Fibroblast of skin of scalp (primary cell): ENCODE measurements around the gene EDRF1.
A peak's percentile ranks its signal among the peaks of the same experiment; 100 is the strongest.
"Not testable (repeated sequence)": the region's sequence is repeated elsewhere in the genome, so short reads cannot be mapped to it uniquely, and the experiment has no call there.

ENCODE experiments used
- DNase-seq: peaks from one replicate; pipeline ENCODE4 v3.0.0-alpha.2; 2013

The EDRF1 gene

GRCh38 chr10:125707541-125708468 is 11.7 kb upstream of the EDRF1 start:
- DNase-seq, result no peak

GRCh38 chr10:125708971-125709503 is 10.5 kb upstream of the EDRF1 start:
- no peak for DNase-seq

DNA sequence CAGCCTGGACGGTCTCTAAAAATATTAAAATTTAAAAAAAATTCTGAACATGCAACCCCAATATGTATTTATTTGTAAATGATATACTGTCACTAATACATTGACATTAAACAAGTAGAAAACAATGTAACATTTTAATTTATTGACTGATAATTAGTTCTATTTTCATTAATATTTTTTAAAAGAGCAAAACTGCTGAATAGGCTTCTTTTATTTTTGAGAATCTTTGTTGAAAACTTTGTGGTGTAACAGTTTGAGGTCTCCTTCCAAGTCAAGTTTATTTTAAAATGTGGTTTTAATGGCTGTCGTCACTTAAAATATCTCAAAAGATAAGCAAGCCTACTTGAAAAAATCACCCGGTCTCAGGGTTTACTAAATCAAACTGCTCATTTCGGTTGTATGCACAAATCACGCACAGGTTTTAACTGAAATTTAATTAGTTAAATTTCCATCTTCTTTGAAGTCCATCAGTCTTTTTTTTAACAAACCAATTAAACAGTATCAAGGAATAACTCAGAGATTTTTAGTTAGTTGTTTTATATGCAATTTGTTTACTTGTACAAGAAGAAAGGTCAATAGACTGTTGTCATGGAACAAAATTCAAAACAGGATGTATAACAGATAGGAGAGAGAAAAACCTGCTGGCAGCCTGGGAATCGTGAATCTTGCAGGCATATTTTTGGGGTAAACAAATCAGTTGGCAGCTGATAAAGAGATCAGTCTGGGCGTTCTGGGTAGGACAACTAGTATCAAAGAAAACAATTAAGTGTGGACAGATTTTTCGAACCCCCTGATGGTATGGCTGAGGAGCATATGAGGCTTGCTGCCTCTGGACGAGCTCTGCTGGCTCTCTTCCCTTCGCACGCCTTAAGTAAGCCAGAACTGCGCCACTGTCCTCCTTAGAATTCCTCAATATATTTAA is 9.7 kb upstream of the EDRF1 start:
- no peak for DNase-seq

GRCh38 chr10:125711110-125711750 is 8.3 kb upstream of the EDRF1 start:
- DNase-seq, result no peak

DNA sequence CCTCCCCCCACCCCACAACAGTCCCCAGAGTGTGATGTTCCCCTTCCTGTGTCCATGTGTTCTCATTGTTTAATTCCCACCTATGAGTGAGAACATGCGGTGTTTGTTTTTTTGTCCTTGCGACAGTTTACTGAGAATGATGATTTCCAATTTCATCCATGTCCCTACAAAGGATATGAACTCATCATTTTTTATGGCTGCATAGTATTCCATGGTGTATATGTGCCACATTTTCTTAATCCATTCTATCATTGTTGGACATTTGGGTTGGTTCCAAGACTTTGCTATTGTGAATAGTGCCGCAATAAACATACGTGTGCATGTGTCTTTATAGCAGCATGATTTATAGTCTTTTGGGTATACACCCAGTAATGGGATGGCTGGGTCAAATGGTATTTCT is 4.8 kb upstream of the EDRF1 start:
- not testable (repeated sequence) for DNase-seq

DNA sequence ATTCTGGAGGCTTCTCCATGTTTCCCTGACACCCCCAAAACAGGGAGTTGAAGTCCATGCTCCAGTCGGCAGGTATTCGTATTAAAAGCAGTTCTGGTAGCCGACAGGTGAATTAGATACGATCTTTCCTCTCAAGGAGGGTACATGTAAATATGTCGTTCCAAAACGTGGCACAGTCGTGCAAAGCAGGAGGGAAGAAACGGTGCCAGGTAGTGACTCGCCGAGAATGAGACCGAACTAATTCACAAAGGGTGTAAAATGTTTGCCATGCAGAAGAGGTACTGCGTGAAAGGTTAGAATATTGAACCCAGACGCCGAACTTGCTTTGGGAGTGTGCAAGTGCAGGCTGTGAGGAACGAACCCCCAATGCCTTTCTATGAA is 483 bp downstream of the EDRF1 start:
- no peak for DNase-seq

DNA sequence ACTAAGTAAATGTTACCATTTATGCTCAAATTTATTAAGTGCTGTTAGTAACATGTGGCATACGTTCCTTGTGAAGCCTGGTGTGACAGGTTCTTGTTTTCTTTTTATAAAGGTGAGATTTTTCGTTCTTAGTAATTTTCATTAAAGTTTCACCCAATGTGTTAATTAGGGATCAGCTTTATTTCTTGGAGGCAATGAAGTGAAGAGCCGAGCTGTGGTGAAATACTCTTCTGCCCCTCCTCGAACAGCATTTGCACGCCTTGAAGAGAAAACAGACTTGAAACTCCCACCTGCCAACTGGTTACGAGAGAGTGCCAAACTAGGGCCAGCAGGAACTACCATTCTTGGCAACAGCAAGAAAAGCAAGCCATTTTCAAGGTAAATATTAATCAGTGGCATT is 1.5 kb downstream of the EDRF1 start:
- DNase-seq, result no peak

- DNase-seq, result no peak
Measured at GRCh38 chr10:125722811-125723210, 3.3 kb downstream of the EDRF1 start.

GRCh38 chr10:125726914-125727313 is 7.4 kb downstream of the EDRF1 start:
- no peak for DNase-seq

DNA sequence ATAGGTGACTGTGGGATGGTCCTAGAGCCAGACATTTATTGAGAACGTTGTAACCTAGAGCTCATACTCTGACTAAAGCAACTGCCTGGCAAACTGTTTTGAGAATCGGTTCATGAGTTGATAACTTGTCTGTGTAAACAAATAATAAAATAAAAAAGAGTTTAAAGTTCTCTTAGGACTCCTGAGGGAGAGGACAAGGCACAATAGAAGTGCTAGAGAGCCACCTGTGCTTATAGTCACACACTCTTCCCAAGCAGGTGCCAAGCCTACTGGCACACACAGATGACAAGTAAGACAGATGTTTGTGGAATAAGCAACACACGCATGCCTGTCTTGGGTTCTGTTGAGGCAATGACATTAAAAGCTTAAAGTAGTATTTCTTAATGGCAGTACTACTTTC is 7.9 kb downstream of the EDRF1 start:
- no peak for DNase-seq

DNA sequence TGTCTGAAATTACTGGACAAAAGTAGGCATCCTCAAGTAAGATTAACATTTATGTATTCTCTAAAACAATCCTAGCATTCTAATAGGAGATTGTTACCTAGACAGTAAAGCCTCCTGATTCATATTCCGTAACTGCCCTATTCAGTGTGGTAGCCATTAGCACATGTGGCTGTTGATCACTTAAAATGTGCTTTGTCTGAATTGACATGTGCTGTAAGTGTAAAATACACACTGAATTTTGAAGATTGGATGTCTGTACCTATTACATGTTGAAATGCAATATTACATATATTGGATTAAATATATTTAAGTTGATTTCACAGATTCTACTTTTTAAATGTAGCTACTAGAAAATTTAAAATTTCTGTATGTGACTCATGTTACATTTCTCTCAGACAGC is 14.6 kb downstream of the EDRF1 start:
- no peak for DNase-seq

- no peak for DNase-seq
Measured at GRCh38 chr10:125734823-125735222, 15.3 kb downstream of the EDRF1 start.

GRCh38 chr10:125738206-125738605 is 18.7 kb downstream of the EDRF1 start:
- no peak for DNase-seq

DNA sequence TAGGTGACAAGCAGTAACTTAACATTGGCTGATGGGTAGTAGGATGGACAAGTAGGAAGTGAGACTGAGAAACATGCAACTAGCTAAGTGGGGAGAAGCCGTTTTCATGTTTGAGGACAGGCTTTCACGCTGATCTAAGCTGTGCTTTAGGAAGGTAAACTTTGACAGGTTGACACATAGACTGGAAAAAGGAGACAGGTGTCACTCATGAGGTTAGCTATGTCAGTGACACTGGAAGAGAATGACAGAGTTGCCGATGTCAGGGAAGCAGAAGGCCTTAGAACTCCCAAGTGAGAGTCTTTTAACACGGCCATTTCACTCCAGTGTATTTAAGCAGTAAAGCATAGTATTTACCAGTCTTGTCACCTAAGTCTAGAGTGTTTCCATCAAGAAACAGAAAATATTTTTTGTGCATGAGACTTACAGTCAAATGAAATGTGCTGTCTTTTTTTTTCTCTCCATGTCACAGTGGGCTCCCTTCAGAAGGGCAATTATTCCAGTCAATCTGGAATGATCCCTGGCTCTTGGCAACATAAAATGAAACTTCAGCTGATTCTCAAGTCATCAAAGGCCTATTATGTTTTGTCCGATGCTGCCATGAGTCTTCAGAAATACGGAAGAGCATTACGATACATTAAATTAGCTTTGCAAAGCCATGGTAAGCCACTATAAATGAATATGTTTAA is 20.6 kb downstream of the EDRF1 start:
- DNase-seq, result no peak

DNA sequence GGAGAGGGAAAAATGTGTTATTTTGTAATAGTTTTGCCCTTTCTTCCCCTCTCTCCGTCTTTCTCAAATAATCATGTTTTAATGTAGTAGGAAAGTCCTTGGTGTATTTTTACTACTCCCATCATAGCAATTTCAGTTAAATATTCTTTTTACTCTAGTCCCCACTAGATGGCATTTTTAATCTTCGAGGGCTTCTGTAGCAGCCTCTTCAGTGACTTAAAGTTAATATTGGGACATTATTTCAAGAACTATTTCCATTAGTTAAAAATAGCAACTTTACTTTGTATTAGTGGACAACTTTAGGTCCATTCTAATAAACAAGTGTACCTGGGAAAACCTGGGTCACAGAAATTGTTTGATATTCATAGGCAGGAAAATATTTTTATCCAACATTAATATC is 23.0 kb downstream of the EDRF1 start:
- DNase-seq, result peak; percentile 6

- DNase-seq, result no peak
Measured at GRCh38 chr10:125744909-125745308, 25.4 kb downstream of the EDRF1 start.

- no peak for DNase-seq
Measured at GRCh38 chr10:125747417-125747816, 27.9 kb downstream of the EDRF1 start.

DNA sequence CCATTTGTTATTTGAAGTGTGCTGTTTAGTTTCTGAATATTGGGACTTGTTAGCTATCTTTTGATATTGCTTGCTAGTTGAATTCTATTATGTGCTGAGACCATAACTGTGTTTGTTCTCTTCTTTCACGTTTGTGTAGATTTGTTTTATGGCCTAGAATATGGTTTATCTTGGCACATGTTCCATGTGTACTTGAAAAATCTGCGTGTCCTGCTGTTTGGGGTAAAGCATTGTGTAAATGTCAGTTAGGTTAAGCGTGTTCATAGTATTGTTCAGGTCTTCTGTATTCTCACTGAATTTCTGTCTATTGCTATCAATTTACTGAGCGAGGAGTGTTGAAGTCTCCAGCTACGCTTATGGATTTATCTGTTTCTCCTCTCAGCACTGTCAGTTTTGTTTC is 36.7 kb downstream of the EDRF1 start:
- no peak for DNase-seq

DNA sequence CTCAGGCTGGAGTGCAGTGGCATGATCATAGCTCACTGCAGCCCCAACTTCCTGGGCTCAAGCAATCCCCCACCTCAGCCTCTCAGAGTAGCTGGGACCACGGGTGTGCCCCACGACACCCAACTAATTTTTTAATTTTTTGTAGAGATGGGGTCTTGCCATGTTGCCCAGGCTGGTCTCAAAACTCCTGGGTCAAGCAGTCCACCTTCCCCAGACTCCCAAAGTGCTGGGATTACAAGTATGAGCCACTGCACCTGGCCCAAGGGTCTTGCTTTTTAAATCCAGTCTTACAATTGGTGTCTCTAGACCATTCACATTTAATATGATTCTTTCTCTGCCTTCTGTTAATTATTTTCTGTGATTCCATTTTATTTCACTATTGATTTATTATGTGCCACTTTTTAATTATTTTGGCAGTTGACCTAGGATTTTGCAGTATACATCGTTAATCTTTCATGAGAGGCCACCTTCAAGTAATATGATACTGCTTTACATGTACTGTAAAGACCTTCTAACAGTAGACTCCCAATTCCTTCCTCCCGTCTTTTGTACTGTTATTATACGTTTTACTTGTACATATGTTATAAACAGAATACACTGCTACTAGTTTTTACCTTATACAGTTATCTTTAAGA is 37.5 kb downstream of the EDRF1 start:
- DNase-seq, result no peak

DNA sequence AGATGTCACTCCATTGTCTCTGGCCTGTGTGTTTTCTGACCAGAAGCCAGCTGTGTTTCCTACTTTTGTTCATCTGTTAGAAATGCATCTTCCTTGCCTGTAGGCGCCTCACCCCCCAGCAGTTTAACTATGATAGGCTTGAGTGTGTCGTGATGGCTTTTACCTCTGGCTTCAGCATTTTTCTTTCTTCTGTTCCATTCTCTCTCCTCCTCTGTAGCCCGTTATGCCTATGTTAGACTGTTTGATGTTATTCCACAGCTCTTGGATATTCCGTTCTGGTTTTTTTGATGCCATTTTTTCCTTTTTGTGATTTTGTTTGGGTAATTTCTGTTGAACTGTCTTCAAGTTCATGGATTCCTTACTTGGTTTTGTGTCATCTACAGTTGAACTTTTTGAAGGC is 38.2 kb downstream of the EDRF1 start:
- DNase-seq, result no peak

DNA sequence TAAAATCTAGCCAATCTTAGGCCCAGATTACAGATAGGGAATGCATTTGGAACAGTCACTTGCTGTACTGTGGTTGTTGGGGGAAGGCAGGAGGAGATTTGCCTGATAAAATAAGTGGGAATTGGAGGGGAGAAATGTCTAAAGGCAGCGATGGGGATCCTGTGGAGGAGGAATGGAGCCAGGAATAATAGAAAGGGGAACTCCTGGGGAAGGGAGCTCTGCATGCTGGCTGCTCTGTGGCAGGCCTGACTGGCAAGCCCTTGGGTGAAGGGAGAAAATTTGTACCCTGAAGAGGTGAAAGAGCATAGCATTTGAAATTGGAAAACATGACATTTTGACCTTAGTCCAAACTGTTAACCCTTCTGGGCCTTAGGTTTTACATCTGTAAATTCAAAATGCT is 42.5 kb downstream of the EDRF1 start:
- DNase-seq, result no peak
